HCT116 (cell line): Measurements from ENCODE around the gene ATAT1. TPM values are rescaled to one million over a fixed set of nuclear protein-coding genes. Genes with fewer than 3 reads are reported as not detected.

Experiments used
- ATAC-seq: fragments of 200-7000 bp; cut with Tn5 transposase; 2 replicates; pipeline ENCODE4 v1.9.1; 2020; ENCODE audit warnings: mild to moderate bottlenecking, moderate library complexity
- BruUV-seq: library from RNA; stranded (reverse); fragments of 400-500 nt; replicated peaks from 2 replicates; lab custom pipeline; 2021; lab: Mats Ljungman, UMichigan
- CTCF ChIA-PET: fragments of 300-600 bp; sonication (Branson Sonifier 250); formaldehyde crosslinking; loops from one replicate; lab custom pipeline; 2021; ENCODE audit warnings: antibody characterized with exemption; lab: Charles Lee
- POLR2A ChIA-PET: fragments of 300-600, 350-600 bp; sonication (Branson Sonifier 250); formaldehyde crosslinking; loops from one replicate; lab custom pipeline; 2021; ENCODE audit warnings: antibody characterized with exemption; lab: Charles Lee
- RAD21 ChIA-PET, 2 experiments: fragments of 300-600 bp; sonication (Branson Sonifier 250); formaldehyde crosslinking; loops; one replicate each; lab custom pipeline; 2023; ENCODE audit warnings: low total read pairs in 2 of 2; ENCODE audit not compliant: uncharacterized antibody in 2 of 2, unreplicated experiment in 2 of 2, low non-redundant PET in 1 of 2; lab: Charles Lee
- DNase-seq: peaks from one replicate; pipeline ENCODE4 v3.0.0-alpha.2; 2010; ENCODE audit warnings: low read depth, low spot score
- H2AFZ ChIP-seq: fragments of 200-600 bp; shearing (Covaris generic), sonication (generic); 2 replicates; pipeline ENCODE4 v1.6.1; 2017; ENCODE audit warnings: low read depth, mixed run types, mixed read lengths, antibody characterized with exemption, low read length; ENCODE audit not compliant: poor library complexity, severe bottlenecking
- H3K27ac ChIP-seq: 2 replicates; pipeline ENCODE4 v1.5.1; 2012; ENCODE audit warnings: low read depth, low read length
- H3K27me3 ChIP-seq: fragments of 200-600 bp; sonication (generic); 2 replicates; pipeline ENCODE4 v1.6.1; 2016; ENCODE audit warnings: mixed run types, low read length, mixed read lengths; ENCODE audit not compliant: insufficient read depth
- H3K36me3 ChIP-seq, 2 experiments: fragments of 200-500 bp in 1 of 2; fragments of 200-600 bp in 1 of 2; sonication (Bioruptor generic) in 1 of 2; sonication (generic) in 1 of 2; 2 replicates each; pipeline versions ENCODE4 v1.5.1 to v1.6.1; 2014 to 2016; ENCODE audit warnings: low read length in 2 of 2, inconsistent platforms in 1 of 2, mixed read lengths in 1 of 2, mixed run types in 1 of 2; ENCODE audit not compliant: insufficient read depth in 2 of 2, control insufficient read depth in 1 of 2
- H3K4me1 ChIP-seq, 2 experiments: fragments of 200-600 bp in 1 of 2; sonication (generic) in 1 of 2; 2 replicates each; pipeline versions ENCODE4 v1.5.1 to v1.6.1; 2012 to 2017; ENCODE audit warnings: low read length in 2 of 2, inconsistent platforms in 1 of 2, mild to moderate bottlenecking in 1 of 2, mixed read lengths in 1 of 2, mixed run types in 1 of 2, moderate library complexity in 1 of 2; ENCODE audit not compliant: insufficient read depth in 2 of 2, control insufficient read depth in 1 of 2
- H3K4me2 ChIP-seq: fragments of 200-600 bp; sonication (generic); 2 replicates; pipeline ENCODE4 v1.6.1; 2017; ENCODE audit warnings: mixed run types, low read length, mixed read lengths
- H3K4me3 ChIP-seq, 2 experiments: fragments of 200-600 bp in 1 of 2; sonication (generic) in 1 of 2; replicated peaks in 1 of 2; 2 replicates each; pipeline ENCODE4 v1.5.1; 2011 to 2016; ENCODE audit warnings: low read length in 2 of 2, control low read depth in 1 of 2, low read depth in 1 of 2, mild to moderate bottlenecking in 1 of 2, mixed read lengths in 1 of 2, mixed run types in 1 of 2
- H3K79me2 ChIP-seq: fragments of 200-600 bp; sonication (generic); 2 replicates; pipeline ENCODE4 v1.6.1; 2017; ENCODE audit warnings: mild to moderate bottlenecking, mixed run types, low read length, moderate library complexity, mixed read lengths; ENCODE audit not compliant: insufficient read depth
- H3K9ac ChIP-seq: fragments of 200-600 bp; sonication (generic); 2 replicates; pipeline ENCODE4 v1.6.1; 2016; ENCODE audit warnings: low read length, mixed read lengths
- H3K9me2 ChIP-seq: fragments of 200-600 bp; sonication (generic), shearing (Covaris generic); 2 replicates; pipeline ENCODE4 v1.6.1; 2017; ENCODE audit warnings: mixed run types, mild to moderate bottlenecking, moderate library complexity; ENCODE audit not compliant: insufficient read depth
- H3K9me3 ChIP-seq, 2 experiments: fragments of 200-500 bp in 1 of 2; fragments of 200-600 bp in 1 of 2; sonication (Bioruptor generic) in 1 of 2; sonication (generic) in 1 of 2; 2 replicates each; pipeline ENCODE4 v1.6.1; 2014 to 2017; ENCODE audit warnings: low read length in 2 of 2, mixed read lengths in 2 of 2, inconsistent platforms in 1 of 2, low read depth in 1 of 2, mild to moderate bottlenecking in 1 of 2, mixed run types in 1 of 2, moderate library complexity in 1 of 2; ENCODE audit not compliant: control insufficient read depth in 1 of 2, insufficient read depth in 1 of 2
- H4K20me1 ChIP-seq: fragments of 200-600 bp; sonication (generic), shearing (Covaris generic); 2 replicates; pipeline ENCODE4 v1.6.1; 2017; ENCODE audit warnings: mixed run types, mild to moderate bottlenecking, moderate library complexity; ENCODE audit not compliant: insufficient read depth
- CTCF ChIP-seq, 3 experiments: fragments of 200-600 bp in 1 of 3; sonication (generic) in 1 of 3; IDR thresholded peaks in 2 of 3; conservative IDR thresholded peaks in 1 of 3; 2 replicates each; pipeline ENCODE4 v1.5.1; 2012 to 2017; ENCODE audit warnings: low read depth in 2 of 3, low read length in 2 of 3, antibody characterized with exemption in 1 of 3, borderline replicate concordance in 1 of 3, control low read depth in 1 of 3, mild to moderate bottlenecking in 1 of 3, mixed read lengths in 1 of 3, mixed run types in 1 of 3, moderate library complexity in 1 of 3; ENCODE audit not compliant: insufficient read depth in 1 of 3
- EGR1 ChIP-seq: IDR thresholded peaks from 2 replicates; pipeline ENCODE4 v1.6.1; 2012; ENCODE audit warnings: low read depth
- SIN3A ChIP-seq: IDR thresholded peaks from 2 replicates; pipeline ENCODE4 v1.6.1; 2012; ENCODE audit warnings: low read depth
- SP1 ChIP-seq: IDR thresholded peaks from 2 replicates; pipeline ENCODE4 v1.6.1; 2012; ENCODE audit warnings: low read depth
- ZFX ChIP-seq: fragments of 450-650 bp; IDR thresholded peaks from 2 replicates; pipeline ENCODE4 v1.6.1; 2017
- intact Hi-C: fragments of 100-400 bp; cut with micrococcal nuclease; formaldehyde crosslinking; loops from 2 replicates; pipeline ENCODE4 v1.10.0; 2022
- total RNA-seq: library from RNA; stranded (reverse); gene quantifications from one replicate; pipeline ENCODE4 v1.2.1, GENCODE V29; 2021; ENCODE audit not compliant: unreplicated experiment
- TF ChIP-seq, protein P1 (sequence below): IDR thresholded peaks from 2 replicates; pipeline ENCODE4 v1.6.1; 2012

The ATAT1 gene
- total RNA-seq, 1 experiment from 2014 or later = 19.8 TPM

DNA sequence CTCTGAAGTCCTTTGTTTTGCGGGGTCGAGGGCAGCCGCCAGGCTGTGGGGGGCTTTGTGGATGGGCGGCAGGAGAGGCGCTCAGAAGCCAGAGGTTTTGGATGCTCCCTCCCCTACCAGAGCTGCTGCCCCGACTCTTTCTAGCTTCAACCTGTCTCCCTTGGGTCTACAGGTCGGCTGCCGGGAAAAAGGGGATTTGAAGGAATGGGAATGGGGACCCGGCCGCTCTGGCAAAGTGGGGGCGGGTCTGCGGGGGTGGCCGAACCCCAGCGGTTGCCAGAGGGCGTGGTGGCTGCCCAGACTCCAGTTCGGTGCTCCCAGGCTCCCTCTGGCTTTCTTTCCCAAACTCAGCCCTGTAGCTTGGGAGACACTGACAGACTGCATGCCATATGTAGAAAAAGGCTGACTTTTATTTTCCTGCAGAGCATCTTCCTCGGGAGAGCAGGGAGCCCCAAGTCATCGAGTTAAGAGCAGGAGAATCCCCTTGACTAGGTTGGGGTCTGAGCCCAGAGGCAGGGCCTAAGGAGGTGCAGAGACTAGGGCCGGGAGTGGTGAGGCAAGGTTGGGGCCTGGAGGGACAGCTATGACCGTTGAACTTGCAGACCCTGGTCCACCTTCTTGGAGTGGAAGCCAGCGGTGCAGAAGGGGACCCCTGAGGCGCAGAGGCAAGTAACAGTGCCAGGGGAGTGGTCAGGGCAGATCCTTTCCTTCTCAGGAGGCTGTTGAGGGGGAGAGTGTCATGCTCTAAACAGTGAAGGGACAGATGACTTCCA is 61.2 kb downstream of the ATAT1 start:
- DNase-seq (no peak), ATAC-seq (peak; percentile 13)
- Histone ChIP-seq H2AFZ (no peak overlapping the region), H3K79me2 (peaks cover 35% of the 10 kb centered on the region), H3K36me3 (no peaks in the 10 kb centered on the region), H3K9ac (peak overlapping the region; percentile 95), H3K4me2 (peak overlapping the region; percentile 98), H3K27ac (peak overlapping the region; percentile 98), H3K9me2 (no peaks in the 10 kb centered on the region), H3K4me3 (peak overlapping the region; percentile 87 to 98), H3K9me3 (no peaks in the 10 kb centered on the region), H3K27me3 (no peaks in the 10 kb centered on the region), H4K20me1 (no peaks in the 10 kb centered on the region), H3K4me1 (peaks cover 54 to 78% of the 10 kb centered on the region in 2 experiments)
- intact Hi-C loops = loop anchor here (2.0 kb wide), 1 partner anchor 33 kb away; the partner anchor contains the start of gene TUBB
- no peak for TF ChIP-seq SP1
- TF ChIP-seq ZFX = no peak
- TF ChIP-seq SIN3A = no peak
- no peak for TF ChIP-seq EGR1
- TF ChIP-seq, protein P1, sequence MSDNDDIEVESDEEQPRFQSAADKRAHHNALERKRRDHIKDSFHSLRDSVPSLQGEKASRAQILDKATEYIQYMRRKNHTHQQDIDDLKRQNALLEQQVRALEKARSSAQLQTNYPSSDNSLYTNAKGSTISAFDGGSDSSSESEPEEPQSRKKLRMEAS = no peak
- peak in 1 of 3 experiments; percentile 14; a peak in 1 of 6 replicates for TF ChIP-seq CTCF (IDR thresholded peaks at IDR 0.05 in 2 of 3, conservative IDR thresholded peaks at IDR 0.05 in 1 of 3; ENCODE audit: borderline replicate concordance in 1 of 3, insufficient read depth in 1 of 3, low read depth in 2 of 3, low read length in 2 of 3)
- ChIA-PET RAD21 (interaction anchor here in 1 of 2 experiments (1.0 kb wide), 1 partner anchor 43 kb away, joined by 5 read pairs; no protein-coding TSS in a partner anchor), CTCF (interaction anchor here (1.6 kb wide), 2 partner anchors 9 to 34 kb away, joined by 6 to 10 read pairs; no protein-coding TSS in a partner anchor), POLR2A (interaction anchor here (0.8 to 2.4 kb wide), 7 partner anchors 8 to 73 kb away, joined by 4 to 12 read pairs (median 5); partner anchors contain the start of gene MDC1)
- TSS peak; percentile 67 for BruUV-seq
